ENCODE data around the gene NFKB2. TPM values are rescaled to one million over a fixed set of nuclear protein-coding genes. Genes with fewer than 3 reads are reported as not detected.
A peak's percentile ranks its signal among the peaks of the same experiment; 100 is the strongest.

The NFKB2 gene
- total and polyA plus RNA-seq, 3 donors from 2014 or later = 18.4 to 42.7 (median 25.2) TPM

DNA sequence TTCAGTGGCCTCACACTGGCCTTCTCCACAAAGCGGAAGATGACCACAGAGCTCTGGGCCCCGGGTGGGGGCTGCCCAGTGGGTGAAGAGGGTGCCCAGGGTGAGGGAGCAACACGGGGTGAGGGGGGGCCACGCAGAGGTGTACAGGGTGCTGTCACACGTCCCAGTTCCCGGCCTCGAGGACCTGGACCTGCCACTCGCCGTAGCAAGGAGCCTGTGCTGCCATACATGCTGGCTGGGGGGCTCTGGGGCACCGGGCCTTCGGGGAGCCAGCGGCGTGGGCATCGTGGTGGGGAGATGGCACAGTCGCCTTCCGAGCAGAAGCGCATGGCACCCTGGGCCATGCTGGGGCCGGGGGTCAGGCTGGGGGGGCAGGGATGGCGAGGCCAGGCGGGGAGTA, 21.2 kb downstream of the NFKB2 start:
- intact Hi-C loops (cut with DNase I; ENCODE audit: low total_unique reads) = no loop called here
- TF ChIP-seq POLR2A (IDR thresholded peaks at IDR 0.05) (no peak), CTCF (IDR thresholded peaks at IDR 0.05) (no peak)
- no peaks in the 10 kb centered on the region for H3K27me3 ChIP-seq
- no peak overlapping the region for H3K27ac ChIP-seq
- H3K36me3 ChIP-seq (ENCODE audit: low read depth, missing control alignments) = no peaks in the 10 kb centered on the region
- H3K4me1 ChIP-seq = peaks cover 11% of the 10 kb centered on the region
- WGBS, 2 donors = 89 to 92% methylated on average over 6 to 20 of the region's 20 CpGs
- no peak overlapping the region for H3K4me3 ChIP-seq
- DNase-seq = no peak
- no peaks in the 10 kb centered on the region for H3K9me3 ChIP-seq

- Histone ChIP-seq H3K27ac (no peak within 1 kb of the TSS), H3K9me3 (no peaks in the 10 kb centered on the region), H3K27me3 (no peaks in the 10 kb centered on the region), H3K4me3 (peak within 1 kb of the TSS; percentile 80 to 96), H3K4me1 (peaks cover 23% of the 10 kb centered on the region), H3K36me3 (ENCODE audit: low read depth, missing control alignments) (no peaks in the 10 kb centered on the region)
- 1 to 3% methylated on average over 26 to 31 of the region's 45 CpGs for whole genome bisulfite sequencing, 2 donors
- TF ChIP-seq POLR2A (IDR thresholded peaks at IDR 0.05) = no peak
- TF ChIP-seq CTCF (IDR thresholded peaks at IDR 0.05) = no peak
- no peak for DNase-seq
- intact Hi-C loops (cut with DNase I; ENCODE audit: low total_unique reads) = no loop called here
These were observed 23.2 kb downstream of the NFKB2 start, which contains the start of gene PSD for GRCh38 chr10:102418622-102419268. Gene PSD, minus strand, starts transcription at chr10:102418785. Its CDS starts 1,747 bp downstream, at chr10:102417038.

DNA sequence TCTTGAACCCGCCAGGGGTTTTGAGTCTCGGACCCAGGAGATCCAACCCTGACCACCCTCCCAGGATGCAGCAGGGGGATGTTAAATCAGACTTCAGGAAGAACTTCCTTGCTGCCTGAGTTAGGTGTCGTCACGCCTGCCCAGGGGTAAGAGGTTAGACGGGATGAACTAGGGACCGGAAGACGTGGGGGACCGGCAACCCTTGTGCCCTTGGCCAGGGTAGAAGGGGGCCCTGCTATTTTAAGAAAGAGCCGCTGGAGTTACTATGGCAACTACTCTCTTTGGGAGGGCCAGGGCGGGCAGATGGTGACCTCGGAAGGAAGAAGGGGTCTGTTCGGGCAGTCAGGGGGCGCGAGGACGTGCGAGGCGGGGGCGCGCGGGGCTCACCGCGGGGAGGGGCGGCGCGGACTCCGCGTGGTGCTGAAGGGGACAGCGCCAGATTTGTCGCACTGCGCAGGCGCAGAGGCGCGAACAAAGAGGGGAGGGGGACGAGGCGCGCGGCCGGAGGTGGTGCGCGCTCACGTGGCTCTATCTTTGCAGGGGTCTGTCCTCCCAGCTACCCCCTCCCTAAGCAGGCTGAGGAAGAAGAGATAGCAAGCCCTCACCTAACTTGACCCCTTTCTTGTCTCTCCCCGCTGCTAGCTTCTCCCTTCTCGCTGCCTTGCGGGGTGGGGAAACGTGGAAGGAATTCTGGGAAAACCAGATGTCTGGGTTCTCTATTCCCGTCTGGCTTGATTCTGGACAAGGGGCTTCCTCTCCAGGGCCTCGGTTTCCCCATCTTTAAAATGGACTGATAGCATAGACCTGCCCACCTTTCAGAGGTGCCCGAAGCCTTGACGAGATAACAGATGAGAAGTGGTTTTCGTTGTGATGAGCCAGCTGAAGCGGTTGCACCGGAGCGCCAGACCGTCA, 24.0 kb downstream of the NFKB2 start:
- H3K4me3 ChIP-seq = peak overlapping the region; percentile 80 to 96
- TF ChIP-seq POLR2A (IDR thresholded peaks at IDR 0.05) (no peak), CTCF (IDR thresholded peaks at IDR 0.05) (no peak)
- 1% methylated on average over 23 to 51 of the region's 54 CpGs for WGBS, 2 donors
- no peaks in the 10 kb centered on the region for H3K27me3 ChIP-seq
- H3K36me3 ChIP-seq (ENCODE audit: low read depth, missing control alignments) = no peaks in the 10 kb centered on the region
- intact Hi-C loops (cut with DNase I; ENCODE audit: low total_unique reads) = loop anchor here (10.0 kb wide), 2 partner anchors 55 to 165 kb away; no protein-coding TSS in a partner anchor
- no peaks in the 10 kb centered on the region for H3K9me3 ChIP-seq
- peak; percentile 83 for DNase-seq
- peak overlapping the region in 1 of 2 donors; percentile 80 for H3K27ac ChIP-seq
- peaks cover 23% of the 10 kb centered on the region for H3K4me1 ChIP-seq

GRCh38 chr10:102420181-102420713, 24.7 kb downstream of the NFKB2 start:
- Histone ChIP-seq H3K4me3 (peak overlapping the region; percentile 80 to 96), H3K36me3 (ENCODE audit: low read depth, missing control alignments) (no peaks in the 10 kb centered on the region), H3K4me1 (peaks cover 23% of the 10 kb centered on the region), H3K27ac (peak overlapping the region; percentile 74 to 80), H3K9me3 (no peaks in the 10 kb centered on the region), H3K27me3 (no peaks in the 10 kb centered on the region)
- no peak for DNase-seq
- intact Hi-C loops (cut with DNase I; ENCODE audit: low total_unique reads) = loop anchor here (10.0 kb wide), 2 partner anchors 55 to 165 kb away; no protein-coding TSS in a partner anchor
- 0% methylated on average over 11 to 18 of the region's 21 CpGs for WGBS, 2 donors
- TF ChIP-seq POLR2A (IDR thresholded peaks at IDR 0.05) (no peak), CTCF (IDR thresholded peaks at IDR 0.05) (no peak)
